ENCODE measurements around the gene PDE11A. TPM values are rescaled to one million over a fixed set of nuclear protein-coding genes. Genes with fewer than 3 reads are reported as not detected.

The PDE11A gene
- total RNA-seq, 1 donor from 2014 or later: 0.27 TPM

GRCh38 chr2:177578454-177578853, 494.1 kb downstream of the PDE11A start:
- TF ChIP-seq CTCF (IDR thresholded peaks at IDR 0.05; ENCODE audit: partially characterized antibody, unreplicated experiment): no peak
- no peak for DNase-seq
- H3K4me1 Mint-ChIP-seq (ENCODE audit: low read depth, unreplicated experiment): no peaks in the 10 kb centered on the region

GRCh38 chr2:177577075-177577474, 495.5 kb downstream of the PDE11A start:
- DNase-seq: no peak
- TF ChIP-seq CTCF (IDR thresholded peaks at IDR 0.05; ENCODE audit: partially characterized antibody, unreplicated experiment): no peak
- no peak overlapping the region for H3K27ac Mint-ChIP-seq (ENCODE audit: unreplicated experiment)
- H3K27me3 Mint-ChIP-seq (ENCODE audit: unreplicated experiment): peaks cover 2% of the 10 kb centered on the region
- peaks cover 10% of the 10 kb centered on the region for H3K4me1 Mint-ChIP-seq (ENCODE audit: low read depth, unreplicated experiment)
- H3K4me3 Mint-ChIP-seq (ENCODE audit: unreplicated experiment): no peak overlapping the region
- no peaks in the 10 kb centered on the region for H3K36me3 Mint-ChIP-seq (ENCODE audit: unreplicated experiment)
- H3K9me3 Mint-ChIP-seq (ENCODE audit: unreplicated experiment): no peaks in the 10 kb centered on the region

More at GRCh38 chr2:177578454-177578853, 494.1 kb downstream of the PDE11A start:
- Mint-ChIP-seq H3K9me3 (ENCODE audit: unreplicated experiment) (no peaks in the 10 kb centered on the region), H3K4me3 (ENCODE audit: unreplicated experiment) (no peak overlapping the region), H3K27me3 (ENCODE audit: unreplicated experiment) (peaks cover 2% of the 10 kb centered on the region), H3K36me3 (ENCODE audit: unreplicated experiment) (no peaks in the 10 kb centered on the region), H3K27ac (ENCODE audit: unreplicated experiment) (no peak overlapping the region)

GRCh38 chr2:177575358-177575757, 497.2 kb downstream of the PDE11A start:
- no peak for DNase-seq
- no peaks in the 10 kb centered on the region for H3K9me3 Mint-ChIP-seq (ENCODE audit: unreplicated experiment)
- H3K27me3 Mint-ChIP-seq (ENCODE audit: unreplicated experiment): peaks cover 2% of the 10 kb centered on the region
- H3K4me1 Mint-ChIP-seq (ENCODE audit: low read depth, unreplicated experiment): peaks cover 14% of the 10 kb centered on the region
- H3K36me3 Mint-ChIP-seq (ENCODE audit: unreplicated experiment): peaks cover 4% of the 10 kb centered on the region
- TF ChIP-seq CTCF (IDR thresholded peaks at IDR 0.05; ENCODE audit: partially characterized antibody, unreplicated experiment): no peak
- no peak overlapping the region for H3K27ac Mint-ChIP-seq (ENCODE audit: unreplicated experiment)
- H3K4me3 Mint-ChIP-seq (ENCODE audit: unreplicated experiment): no peak overlapping the region

- no peak for DNase-seq
- no peaks in the 10 kb centered on the region for H3K9me3 Mint-ChIP-seq (ENCODE audit: unreplicated experiment)
- no peak overlapping the region for H3K27ac Mint-ChIP-seq (ENCODE audit: unreplicated experiment)
- peaks cover 14% of the 10 kb centered on the region for H3K4me1 Mint-ChIP-seq (ENCODE audit: low read depth, unreplicated experiment)
- H3K27me3 Mint-ChIP-seq (ENCODE audit: unreplicated experiment): peaks cover 2% of the 10 kb centered on the region
- H3K4me3 Mint-ChIP-seq (ENCODE audit: unreplicated experiment): no peak overlapping the region
- TF ChIP-seq CTCF (IDR thresholded peaks at IDR 0.05; ENCODE audit: partially characterized antibody, unreplicated experiment): no peak
- peaks cover 4% of the 10 kb centered on the region for H3K36me3 Mint-ChIP-seq (ENCODE audit: unreplicated experiment)
These were observed 498.2 kb downstream of the PDE11A start for GRCh38 chr2:177574356-177574755.

Other genes starting within 250 kb of the PDE11A start
- 15.3 TPM for gene RBM45, start 39.7 kb upstream of the PDE11A start, total RNA-seq (ENCODE audit: unreplicated experiment)
- 14.4 TPM for gene OSBPL6, start 121.7 kb upstream of the PDE11A start, total RNA-seq (ENCODE audit: unreplicated experiment)